Ovary (tissue), 3 donors: ENCODE measurements around the gene KCNH5.

ENCODE experiments used
- POLR2A ChIP-seq: fragments of 450-650 bp; IDR thresholded peaks from one replicate; pipeline ENCODE4 v1.6.1; 2017; ENCODE audit warnings: antibody characterized with exemption, mild to moderate bottlenecking, moderate library complexity
- TF ChIP-seq, protein P1 (sequence below), 3 donors: fragments of 450-650 bp in 2 of 3; fragments of 200-600 bp in 1 of 3; IDR thresholded peaks; one replicate each; pipeline versions ENCODE4 v1.5.1 to v1.8.0; 2016 to 2022; ENCODE audit warnings: antibody characterized with exemption in 3 of 3, mild to moderate bottlenecking in 1 of 3
- donor health status: DM: no; HTN: no; CAD: no.

DNA sequence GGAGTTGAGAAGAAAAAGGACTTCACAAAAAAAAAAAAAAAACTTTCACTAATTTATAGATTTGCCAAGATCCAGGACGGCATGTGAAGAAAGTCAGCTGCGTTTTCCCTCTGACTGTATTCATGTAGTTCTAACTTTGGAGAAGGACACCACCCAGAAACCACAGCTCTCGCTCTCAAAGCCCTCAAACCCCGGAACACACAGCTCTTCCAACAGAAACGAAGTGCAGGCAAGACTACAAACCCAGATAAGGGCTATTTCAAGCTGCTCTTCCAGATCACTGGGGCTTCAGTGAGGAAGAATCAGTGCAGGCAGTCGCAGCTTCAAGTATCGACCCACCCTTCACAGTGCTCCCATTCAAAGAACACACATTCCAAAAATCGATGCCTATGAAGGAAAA is 13.2 kb downstream of the KCNH5 start:
- TF ChIP-seq, protein P1, sequence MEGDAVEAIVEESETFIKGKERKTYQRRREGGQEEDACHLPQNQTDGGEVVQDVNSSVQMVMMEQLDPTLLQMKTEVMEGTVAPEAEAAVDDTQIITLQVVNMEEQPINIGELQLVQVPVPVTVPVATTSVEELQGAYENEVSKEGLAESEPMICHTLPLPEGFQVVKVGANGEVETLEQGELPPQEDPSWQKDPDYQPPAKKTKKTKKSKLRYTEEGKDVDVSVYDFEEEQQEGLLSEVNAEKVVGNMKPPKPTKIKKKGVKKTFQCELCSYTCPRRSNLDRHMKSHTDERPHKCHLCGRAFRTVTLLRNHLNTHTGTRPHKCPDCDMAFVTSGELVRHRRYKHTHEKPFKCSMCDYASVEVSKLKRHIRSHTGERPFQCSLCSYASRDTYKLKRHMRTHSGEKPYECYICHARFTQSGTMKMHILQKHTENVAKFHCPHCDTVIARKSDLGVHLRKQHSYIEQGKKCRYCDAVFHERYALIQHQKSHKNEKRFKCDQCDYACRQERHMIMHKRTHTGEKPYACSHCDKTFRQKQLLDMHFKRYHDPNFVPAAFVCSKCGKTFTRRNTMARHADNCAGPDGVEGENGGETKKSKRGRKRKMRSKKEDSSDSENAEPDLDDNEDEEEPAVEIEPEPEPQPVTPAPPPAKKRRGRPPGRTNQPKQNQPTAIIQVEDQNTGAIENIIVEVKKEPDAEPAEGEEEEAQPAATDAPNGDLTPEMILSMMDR (IDR thresholded peaks at IDR 0.05) = no peak
- no peak for TF ChIP-seq POLR2A
